Left ventricle myocardium inferior (tissue), 1 donor: ENCODE results near the gene COL28A1. TPM values are rescaled to one million over a fixed set of nuclear protein-coding genes. Genes with fewer than 3 reads are reported as not detected.
"Not testable (repeated sequence)": the region's sequence is repeated elsewhere in the genome, so short reads cannot be mapped to it uniquely, and the experiment has no call there.

Experiments used
- DNase-seq: peaks from one replicate; pipeline ENCODE4 v3.0.0-alpha.2; 2020
- H3K27ac ChIP-seq: fragments of 200-600 bp; replicated peaks from 2 replicates; pipeline ENCODE4 v1.8.0; 2021
- H3K27me3 ChIP-seq: fragments of 200-600 bp; 2 replicates; pipeline ENCODE4 v1.8.0; 2021; ENCODE audit warnings: low read depth
- H3K36me3 ChIP-seq: fragments of 200-600 bp; 2 replicates; pipeline ENCODE4 v1.8.0; 2021
- H3K4me1 ChIP-seq: fragments of 200-600 bp; 2 replicates; pipeline ENCODE4 v1.8.0; 2021
- H3K4me3 ChIP-seq: fragments of 200-600 bp; 2 replicates; pipeline ENCODE4 v1.8.0; 2021; ENCODE audit warnings: mild to moderate bottlenecking, moderate library complexity
- H3K9me3 ChIP-seq: fragments of 200-600 bp; replicated peaks from 2 replicates; pipeline ENCODE4 v1.8.0; 2021
- intact Hi-C: fragments of 100-400 bp; cut with micrococcal nuclease; formaldehyde crosslinking; loops from one replicate; pipeline ENCODE4 v1.11.0; 2022
- total RNA-seq: library from RNA; stranded (reverse); fragmentation: NEBNext Ultra II Directional; extraction: Animal tissue kit (Norgen Biotek cat#: 25700); gene quantifications from one replicate; pipeline ENCODE4 v1.2.1, GENCODE V29; 2021
- TF ChIP-seq, protein P1 (sequence below): fragments of 200-600 bp; IDR thresholded peaks from 2 replicates; pipeline ENCODE4 v1.8.0; 2021; ENCODE audit warnings: antibody characterized with exemption, mild to moderate bottlenecking, borderline replicate concordance
- donor health status: DM: no; HTN: yes; CAD: no; lungs with severe emphysema.

The COL28A1 gene
- total RNA-seq, 1 donor from 2014 or later: 1.9 TPM

DNA sequence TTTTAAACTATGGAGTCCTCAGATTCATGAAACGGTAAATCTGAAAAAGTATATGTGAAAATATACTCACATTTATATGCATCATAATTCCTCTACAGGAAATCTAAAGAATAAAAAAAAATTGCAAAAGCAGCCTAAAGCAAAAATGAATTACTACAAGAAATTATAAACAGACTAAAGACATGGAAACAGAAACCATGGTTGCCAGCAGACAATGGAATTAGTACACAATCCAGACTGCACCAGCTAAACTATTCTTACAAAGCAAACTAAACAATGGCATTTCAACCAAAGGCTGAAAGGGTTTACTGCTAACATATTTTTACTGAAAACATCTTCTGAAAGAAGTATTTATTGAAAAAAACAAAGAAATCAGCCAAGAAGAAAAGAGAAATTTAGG, 51.6 kb downstream of the COL28A1 start:
- intact Hi-C loops: no loop called here
- H3K4me3 ChIP-seq: no peak overlapping the region

DNA sequence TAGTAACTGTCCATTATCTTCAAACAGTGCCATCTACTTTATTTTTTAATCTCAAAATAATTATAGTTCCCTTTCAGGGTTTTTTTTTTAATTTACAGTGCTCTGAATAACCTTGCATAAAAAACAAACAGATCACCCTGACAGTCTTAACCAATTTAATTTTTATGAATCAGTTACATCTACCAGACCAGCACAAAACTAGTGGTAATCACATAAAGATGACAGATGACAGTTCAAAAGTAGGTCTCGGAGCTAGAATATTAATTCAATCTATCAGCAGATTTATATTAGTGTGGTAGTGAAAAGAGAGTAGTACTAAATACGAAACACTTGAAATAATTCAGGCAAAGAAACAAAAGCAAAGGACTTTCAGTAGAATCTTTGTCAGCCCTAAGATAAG, 53.9 kb downstream of the COL28A1 start:
- DNase-seq: no peak
- H3K36me3 ChIP-seq: no peaks in the 10 kb centered on the region
- intact Hi-C loops: no loop called here

More for the DNA sequence above, 51.6 kb downstream of the COL28A1 start:
- H3K9me3 ChIP-seq: peaks cover 44% of the 10 kb centered on the region
- TF ChIP-seq, protein P1, sequence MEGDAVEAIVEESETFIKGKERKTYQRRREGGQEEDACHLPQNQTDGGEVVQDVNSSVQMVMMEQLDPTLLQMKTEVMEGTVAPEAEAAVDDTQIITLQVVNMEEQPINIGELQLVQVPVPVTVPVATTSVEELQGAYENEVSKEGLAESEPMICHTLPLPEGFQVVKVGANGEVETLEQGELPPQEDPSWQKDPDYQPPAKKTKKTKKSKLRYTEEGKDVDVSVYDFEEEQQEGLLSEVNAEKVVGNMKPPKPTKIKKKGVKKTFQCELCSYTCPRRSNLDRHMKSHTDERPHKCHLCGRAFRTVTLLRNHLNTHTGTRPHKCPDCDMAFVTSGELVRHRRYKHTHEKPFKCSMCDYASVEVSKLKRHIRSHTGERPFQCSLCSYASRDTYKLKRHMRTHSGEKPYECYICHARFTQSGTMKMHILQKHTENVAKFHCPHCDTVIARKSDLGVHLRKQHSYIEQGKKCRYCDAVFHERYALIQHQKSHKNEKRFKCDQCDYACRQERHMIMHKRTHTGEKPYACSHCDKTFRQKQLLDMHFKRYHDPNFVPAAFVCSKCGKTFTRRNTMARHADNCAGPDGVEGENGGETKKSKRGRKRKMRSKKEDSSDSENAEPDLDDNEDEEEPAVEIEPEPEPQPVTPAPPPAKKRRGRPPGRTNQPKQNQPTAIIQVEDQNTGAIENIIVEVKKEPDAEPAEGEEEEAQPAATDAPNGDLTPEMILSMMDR: no peak
- no peak overlapping the region for H3K27ac ChIP-seq
- DNase-seq: no peak
- no peaks in the 10 kb centered on the region for H3K27me3 ChIP-seq
- H3K36me3 ChIP-seq: peaks cover 5% of the 10 kb centered on the region
- no peaks in the 10 kb centered on the region for H3K4me1 ChIP-seq

DNA sequence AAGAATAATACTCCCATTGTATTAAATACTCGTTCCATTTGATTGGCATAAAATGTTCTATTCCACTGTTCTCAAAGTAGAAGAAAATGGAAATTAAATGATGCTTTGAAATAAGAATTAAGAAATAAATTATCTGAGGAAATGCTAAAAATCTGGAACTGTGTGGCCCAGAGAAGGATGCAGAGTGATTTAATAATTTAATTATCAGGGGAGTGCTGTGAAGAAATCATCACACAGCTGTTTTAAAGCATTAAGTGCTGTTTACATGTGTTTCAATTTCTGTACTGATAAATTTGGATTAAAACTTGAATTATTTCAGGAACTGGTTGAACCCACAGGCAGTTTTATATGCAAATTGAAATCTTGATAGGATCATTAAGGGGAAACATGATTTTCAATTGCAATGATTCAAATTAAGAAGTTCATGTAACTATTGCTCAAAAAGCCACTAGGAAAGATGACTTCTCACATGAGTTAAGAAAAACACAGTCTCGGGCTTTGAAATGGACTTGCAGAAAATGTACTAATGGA, 56.3 kb downstream of the COL28A1 start:
- TF ChIP-seq, protein P1: no peak
- no peaks in the 10 kb centered on the region for H3K36me3 ChIP-seq
- H3K4me1 ChIP-seq: no peaks in the 10 kb centered on the region
- H3K4me3 ChIP-seq: no peak overlapping the region
- intact Hi-C loops: no loop called here
- H3K27ac ChIP-seq: peak overlapping the region; percentile 57
- peaks cover 7% of the 10 kb centered on the region for H3K9me3 ChIP-seq
- DNase-seq: no peak
- no peaks in the 10 kb centered on the region for H3K27me3 ChIP-seq

More for the DNA sequence above, 53.9 kb downstream of the COL28A1 start:
- Histone ChIP-seq H3K4me1 (no peaks in the 10 kb centered on the region), H3K9me3 (peaks cover 27% of the 10 kb centered on the region), H3K27ac (no peak overlapping the region), H3K27me3 (no peaks in the 10 kb centered on the region), H3K4me3 (no peak overlapping the region)
- TF ChIP-seq, protein P1: no peak

DNA sequence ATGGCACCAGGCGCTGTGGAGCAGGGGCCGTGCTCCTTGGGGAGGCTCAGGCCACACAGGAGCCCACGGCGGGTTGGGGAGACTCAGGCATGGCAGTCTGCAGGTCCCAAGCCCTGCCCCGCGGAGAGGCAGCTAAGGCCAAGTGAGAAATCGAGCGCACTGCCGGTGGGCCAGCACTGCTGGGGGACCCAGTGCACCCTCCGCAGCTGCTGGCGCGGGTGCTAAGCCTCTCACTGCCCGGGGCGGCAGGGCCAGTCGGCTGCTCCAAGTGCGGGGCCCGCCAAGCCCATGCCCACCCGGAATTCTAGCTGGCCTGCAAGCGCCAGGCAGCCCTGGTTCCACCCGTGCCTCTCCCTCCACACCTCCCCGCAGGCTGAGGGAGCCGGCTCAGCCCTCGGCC, 57.1 kb downstream of the COL28A1 start:
- Histone ChIP-seq H3K36me3 (no peaks in the 10 kb centered on the region), H3K4me3 (no peak overlapping the region), H3K27ac (peak overlapping the region; percentile 57), H3K27me3 (no peaks in the 10 kb centered on the region), H3K9me3 (peaks cover under 1% of the 10 kb centered on the region), H3K4me1 (no peaks in the 10 kb centered on the region)
- DNase-seq: no peak
- TF ChIP-seq, protein P1: no peak
- intact Hi-C loops: no loop called here

DNA sequence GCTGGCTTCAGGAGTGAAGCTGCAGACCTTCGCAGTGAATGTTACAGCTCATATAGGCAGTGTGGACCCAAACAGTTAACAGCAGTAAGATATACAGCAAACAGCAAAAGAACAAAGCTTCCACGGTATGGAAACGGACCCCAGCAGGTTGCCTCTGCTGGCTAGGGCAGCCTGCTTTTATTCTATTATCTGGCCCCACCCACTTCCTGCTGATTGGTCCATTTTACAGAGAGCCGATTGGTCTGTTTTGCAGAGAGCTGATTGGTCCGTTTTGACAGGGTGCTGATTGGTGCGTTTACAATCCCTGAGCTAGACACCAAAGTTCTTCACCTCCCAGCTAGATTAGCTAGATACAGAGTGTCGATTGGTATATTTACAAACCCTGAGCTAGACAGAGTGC, 58.0 kb downstream of the COL28A1 start:
- intact Hi-C loops, H3K4me3 ChIP-seq, DNase-seq, H3K27ac ChIP-seq, H3K9me3 ChIP-seq, H3K27me3 ChIP-seq, H3K4me1 ChIP-seq, H3K36me3 ChIP-seq: not testable (repeated sequence)

DNA sequence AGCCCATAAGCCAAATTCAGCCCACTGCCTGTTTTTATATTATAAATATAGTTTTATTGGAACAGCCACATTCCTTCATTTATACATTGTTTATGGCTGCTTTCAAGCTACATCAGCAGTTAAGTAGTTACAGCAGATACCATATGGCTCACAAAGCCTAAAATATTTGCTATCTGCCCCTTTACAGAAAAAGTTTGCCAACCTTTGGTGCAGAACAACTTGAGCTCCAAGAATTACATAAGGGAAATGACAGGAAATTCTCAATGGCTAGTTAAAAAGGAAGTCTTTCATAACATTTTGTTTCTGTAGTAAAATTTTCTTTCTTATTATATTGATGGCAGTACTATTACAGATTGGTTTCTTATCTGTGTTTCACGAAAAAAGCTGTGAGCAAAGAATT, 59.3 kb downstream of the COL28A1 start:
- TF ChIP-seq, protein P1: no peak
- Histone ChIP-seq H3K9me3 (peaks cover 22% of the 10 kb centered on the region), H3K36me3 (peaks cover 6% of the 10 kb centered on the region), H3K4me3 (no peak overlapping the region), H3K4me1 (no peaks in the 10 kb centered on the region), H3K27ac (no peak overlapping the region), H3K27me3 (no peaks in the 10 kb centered on the region)
- no peak for DNase-seq
- intact Hi-C loops: no loop called here
